ENCODE results near the gene TLE5. TPM values are rescaled to one million over a fixed set of nuclear protein-coding genes. Genes with fewer than 3 reads are reported as not detected.

Gene TLE5
- total and polyA plus RNA-seq, 4 experiments from 2014 or later: 572 to 943 (median 888) TPM

DNA sequence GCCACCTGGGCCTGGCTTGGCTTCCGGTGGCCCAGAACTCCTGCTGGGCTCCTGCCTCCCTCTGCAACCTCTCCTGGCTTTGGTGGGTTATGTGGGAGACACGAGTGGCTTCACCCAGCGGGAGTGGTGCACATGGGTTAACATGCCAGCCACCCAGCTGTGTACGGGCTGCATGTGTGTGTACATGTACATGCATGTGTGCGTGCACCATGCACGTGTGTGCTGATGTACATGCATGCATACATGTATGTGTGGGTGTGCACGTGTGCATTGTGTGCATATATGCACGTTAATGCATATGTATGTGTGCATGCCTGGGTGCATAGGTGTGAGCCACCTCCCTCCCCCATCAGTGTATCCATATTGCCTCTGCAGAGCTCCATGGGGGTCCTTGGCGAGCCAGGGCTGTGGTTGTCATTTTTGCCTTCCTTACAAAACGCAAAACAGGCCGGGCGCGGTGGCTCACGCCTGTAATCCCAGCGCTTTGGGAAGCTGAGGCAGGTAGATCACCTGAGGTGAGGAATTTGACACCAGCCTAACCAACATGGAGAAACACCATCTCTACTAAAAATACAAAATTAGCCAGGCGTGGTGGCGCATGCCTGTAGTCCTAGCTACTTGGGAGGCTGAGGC, 44.3 kb upstream of the TLE5 start:
- Histone ChIP-seq H3K27me3 (ENCODE audit: insufficient read depth, low read length) (no peaks in the 10 kb centered on the region), H3K4me1 (ENCODE audit: insufficient read depth, low read length) (peaks cover 14% of the 10 kb centered on the region), H3K36me3 (ENCODE audit: insufficient read depth, low read length) (no peaks in the 10 kb centered on the region), H3K27ac (ENCODE audit: low read depth, low read length) (no peak overlapping the region), H3K4me3 (ENCODE audit: low read length in 2 of 2) (no peak overlapping the region), H3K9me3 (ENCODE audit: control insufficient read depth in 1 of 2, low read length in 2 of 2) (no peaks in the 10 kb centered on the region)
- peaks cover 0 to 2% of the 10 kb centered on the region in 2 donors for H3K27me3 Mint-ChIP-seq
- H3K36me3 Mint-ChIP-seq: no peaks in the 10 kb centered on the region
- peaks cover 5 to 13% (median 10%) of the 10 kb centered on the region in 4 donors for H3K4me1 Mint-ChIP-seq
- intact Hi-C loops (cut with micrococcal nuclease): loop anchor here (10.0 kb wide), 1 partner anchor 462 kb away; no protein-coding TSS in a partner anchor
- H3K4me3 Mint-ChIP-seq: no peak overlapping the region
- CTCF ChIA-PET (ENCODE audit: partially characterized antibody): interaction anchor here (0.6 to 13.6 kb wide), 9 partner anchors 12 to 1609 kb away, joined by 3 to 375 read pairs (median 6); no protein-coding TSS in a partner anchor
- DNase-seq: no peak
- no peak overlapping the region for H3K27ac Mint-ChIP-seq
- H3K9me3 Mint-ChIP-seq: no peaks in the 10 kb centered on the region
- POLR2A ChIA-PET (ENCODE audit: partially characterized antibody): no interaction called here

DNA sequence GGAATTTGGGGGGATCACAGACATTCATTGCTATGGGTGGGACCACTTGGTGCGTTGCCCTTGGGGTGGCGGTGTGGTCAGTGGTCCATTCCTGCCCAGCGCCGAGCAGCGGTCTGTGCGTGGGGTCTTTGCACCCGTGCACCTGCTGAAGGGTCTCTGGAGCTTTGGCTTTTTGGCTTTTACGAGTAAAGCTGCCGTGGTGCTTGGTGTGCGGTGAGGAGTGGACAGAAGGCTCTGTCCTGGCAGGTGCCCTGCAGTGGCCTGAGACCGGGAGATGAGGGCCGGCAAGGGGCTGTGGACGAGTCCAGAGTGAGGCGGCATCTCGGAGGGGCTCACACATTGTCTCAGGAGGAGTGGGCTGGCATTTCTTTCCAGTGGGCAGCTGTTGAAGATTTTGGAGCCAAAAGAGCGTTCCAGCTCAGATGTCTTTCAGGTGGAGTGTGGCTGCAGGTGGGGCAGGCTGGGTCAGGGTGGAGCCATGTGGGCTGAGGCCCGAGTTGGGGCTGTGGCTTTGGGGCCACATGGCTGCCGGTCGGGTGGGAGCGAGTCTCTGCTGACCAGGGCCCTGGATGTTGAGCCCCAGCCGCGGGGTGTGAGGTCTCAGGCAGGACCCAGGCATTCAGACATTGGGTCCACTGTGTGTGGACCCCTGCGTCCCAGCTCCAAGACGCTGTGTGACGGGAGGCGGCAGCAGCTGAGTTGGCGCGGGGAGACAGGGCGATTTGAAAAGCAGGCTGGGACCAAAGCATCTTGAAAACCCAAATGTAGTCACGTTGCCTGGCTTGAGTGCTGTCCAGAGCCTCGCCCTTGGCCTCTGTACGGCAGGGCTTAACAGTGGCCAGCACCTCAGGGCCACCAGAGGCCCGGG, 43.6 kb upstream of the TLE5 start:
- POLR2A ChIA-PET (ENCODE audit: partially characterized antibody): interaction anchor here (2.8 kb wide), 1 partner anchor 155 kb away, joined by 11 read pairs; no protein-coding TSS in a partner anchor
- intact Hi-C loops (cut with micrococcal nuclease): loop anchor here (10.0 kb wide), 1 partner anchor 461 kb away; no protein-coding TSS in a partner anchor

DNA sequence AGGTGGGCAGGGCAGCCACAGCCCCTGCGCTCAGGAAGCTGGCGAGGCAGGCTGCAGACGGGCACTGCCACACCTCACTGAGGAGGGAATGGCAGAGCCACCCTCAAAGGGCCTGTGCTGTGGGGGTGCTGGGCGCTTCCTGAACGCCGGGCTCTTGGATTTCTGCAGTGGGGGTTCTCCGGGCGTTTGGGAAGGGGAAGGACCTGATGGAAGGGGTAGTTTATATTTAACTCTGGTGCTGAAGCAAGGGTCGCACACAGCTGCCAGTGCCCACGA, 42.4 kb upstream of the TLE5 start:
- Histone ChIP-seq H3K4me1 (ENCODE audit: insufficient read depth, low read length) (peaks cover 15% of the 10 kb centered on the region), H3K4me3 (ENCODE audit: low read length in 2 of 2) (no peak overlapping the region), H3K27me3 (ENCODE audit: insufficient read depth, low read length) (no peaks in the 10 kb centered on the region), H3K27ac (ENCODE audit: low read depth, low read length) (no peak overlapping the region), H3K9me3 (ENCODE audit: control insufficient read depth in 1 of 2, low read length in 2 of 2) (no peaks in the 10 kb centered on the region), H3K36me3 (ENCODE audit: insufficient read depth, low read length) (no peaks in the 10 kb centered on the region)
- CTCF ChIA-PET (ENCODE audit: partially characterized antibody): interaction anchor here (0.8 to 13.6 kb wide), 28 partner anchors 10 to 456 kb away, joined by 3 to 375 read pairs (median 6); partner anchors contain the start of gene ZNF57
- Mint-ChIP-seq H3K4me1 (peaks cover 5 to 16% (median 11%) of the 10 kb centered on the region in 4 donors), H3K4me3 (no peak overlapping the region), H3K9me3 (no peaks in the 10 kb centered on the region), H3K27ac (no peak overlapping the region), H3K36me3 (no peaks in the 10 kb centered on the region), H3K27me3 (peaks cover 0 to 2% of the 10 kb centered on the region in 2 donors)
- POLR2A ChIA-PET (ENCODE audit: partially characterized antibody): interaction anchor here (0.5 to 2.8 kb wide), 4 partner anchors 53 to 1013 kb away, joined by 3 to 11 read pairs (median 8); no protein-coding TSS in a partner anchor
- DNase-seq: no peak
- intact Hi-C loops (cut with micrococcal nuclease): loop anchor here (1.0 to 10.0 kb wide), 8 partner anchors 28 to 460 kb away; partner anchors contain the start of gene TLE5

More for the DNA sequence above, 43.6 kb upstream of the TLE5 start:
- H3K27ac Mint-ChIP-seq: peak overlapping the region in 2 of 7 donors; percentile 16 to 37
- Histone ChIP-seq H3K27ac (ENCODE audit: low read depth, low read length) (no peak overlapping the region), H3K27me3 (ENCODE audit: insufficient read depth, low read length) (no peaks in the 10 kb centered on the region), H3K4me3 (ENCODE audit: low read length in 2 of 2) (no peak overlapping the region), H3K4me1 (ENCODE audit: insufficient read depth, low read length) (peaks cover 14% of the 10 kb centered on the region), H3K9me3 (ENCODE audit: control insufficient read depth in 1 of 2, low read length in 2 of 2) (no peaks in the 10 kb centered on the region), H3K36me3 (ENCODE audit: insufficient read depth, low read length) (no peaks in the 10 kb centered on the region)
- peaks cover 0 to 2% of the 10 kb centered on the region in 2 donors for H3K27me3 Mint-ChIP-seq
- peaks cover 5 to 13% (median 10%) of the 10 kb centered on the region in 4 donors for H3K4me1 Mint-ChIP-seq
- H3K4me3 Mint-ChIP-seq: no peak overlapping the region
- H3K36me3 Mint-ChIP-seq: no peaks in the 10 kb centered on the region
- no peak for DNase-seq
- H3K9me3 Mint-ChIP-seq: no peaks in the 10 kb centered on the region
- CTCF ChIA-PET (ENCODE audit: partially characterized antibody): interaction anchor here (0.9 to 13.6 kb wide), 13 partner anchors 9 to 146 kb away, joined by 3 to 375 read pairs (median 4); no protein-coding TSS in a partner anchor

DNA sequence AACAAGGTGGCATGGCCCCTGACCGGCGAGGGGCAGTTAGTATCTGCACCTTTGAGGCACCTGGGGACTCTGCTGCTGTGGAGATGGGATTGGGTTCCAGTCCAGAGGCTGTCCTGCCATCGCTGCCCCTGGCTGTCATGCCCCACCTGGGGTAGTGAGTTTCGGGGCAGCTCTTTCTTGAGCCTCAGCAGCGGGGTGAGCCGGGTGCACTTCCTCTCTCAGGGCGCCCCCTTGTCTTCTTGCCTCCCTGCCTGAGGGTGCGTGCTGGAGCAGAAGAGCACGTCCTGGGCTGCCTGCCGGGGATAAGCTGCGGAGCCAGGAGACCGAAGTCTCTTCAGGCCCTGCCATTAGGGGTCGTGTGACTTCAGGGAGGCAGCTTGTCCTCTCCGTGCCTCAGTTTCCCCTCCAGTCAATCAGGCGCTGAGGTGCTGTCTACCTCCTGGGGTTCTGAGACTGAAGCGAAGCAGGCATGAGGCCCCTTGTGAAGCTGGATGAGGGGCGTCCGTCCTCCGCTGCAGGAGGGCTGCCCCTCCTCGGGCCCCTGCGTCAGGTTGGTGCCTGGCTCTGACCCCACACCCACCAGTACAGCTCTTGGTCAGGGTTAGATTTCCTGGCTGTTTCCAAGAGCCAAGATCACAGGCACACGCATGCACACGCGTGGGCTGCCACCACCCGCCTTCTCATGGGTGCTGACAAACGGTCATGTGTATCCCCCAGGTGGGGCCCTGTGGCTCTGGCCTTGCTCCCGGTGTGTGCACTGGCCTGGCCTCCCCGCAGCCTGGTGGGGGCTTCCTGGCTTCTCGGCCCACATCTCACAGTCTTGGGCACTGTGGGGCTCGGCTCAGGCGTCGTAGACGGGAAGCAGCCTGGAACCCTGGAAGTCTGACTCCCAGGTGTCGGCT, 40.2 kb upstream of the TLE5 start:
- H3K27ac ChIP-seq (ENCODE audit: low read depth, low read length): no peak overlapping the region
- H3K4me1 ChIP-seq (ENCODE audit: insufficient read depth, low read length): peaks cover 25% of the 10 kb centered on the region
- H3K4me3 ChIP-seq (ENCODE audit: low read length in 2 of 2): no peak overlapping the region
- no peak for DNase-seq
- Mint-ChIP-seq H3K4me3 (peak overlapping the region in 1 of 8 donors; percentile 25), H3K4me1 (peaks cover 6 to 21% (median 14%) of the 10 kb centered on the region in 4 donors), H3K27me3 (peaks cover 5 to 7% of the 10 kb centered on the region in 2 donors), H3K9me3 (no peaks in the 10 kb centered on the region), H3K36me3 (no peaks in the 10 kb centered on the region), H3K27ac (peak overlapping the region in 1 of 7 donors; percentile 15)
- ChIA-PET POLR2A (ENCODE audit: partially characterized antibody) (interaction anchor here (1.1 kb wide), 1 partner anchor 77 kb away, joined by 3 read pairs; the partner anchor contains the start of gene S1PR4), CTCF (ENCODE audit: partially characterized antibody) (interaction anchor here (1.9 to 13.6 kb wide), 4 partner anchors 19 to 143 kb away, joined by 10 to 375 read pairs (median 66); no protein-coding TSS in a partner anchor)
- intact Hi-C loops (cut with micrococcal nuclease): loop anchor here (5.0 to 10.0 kb wide), 3 partner anchors 40 to 458 kb away; partner anchors contain the start of gene TLE5
- H3K27me3 ChIP-seq (ENCODE audit: insufficient read depth, low read length): no peaks in the 10 kb centered on the region
- H3K36me3 ChIP-seq (ENCODE audit: insufficient read depth, low read length): no peaks in the 10 kb centered on the region
- H3K9me3 ChIP-seq (ENCODE audit: control insufficient read depth in 1 of 2, low read length in 2 of 2): no peaks in the 10 kb centered on the region

DNA sequence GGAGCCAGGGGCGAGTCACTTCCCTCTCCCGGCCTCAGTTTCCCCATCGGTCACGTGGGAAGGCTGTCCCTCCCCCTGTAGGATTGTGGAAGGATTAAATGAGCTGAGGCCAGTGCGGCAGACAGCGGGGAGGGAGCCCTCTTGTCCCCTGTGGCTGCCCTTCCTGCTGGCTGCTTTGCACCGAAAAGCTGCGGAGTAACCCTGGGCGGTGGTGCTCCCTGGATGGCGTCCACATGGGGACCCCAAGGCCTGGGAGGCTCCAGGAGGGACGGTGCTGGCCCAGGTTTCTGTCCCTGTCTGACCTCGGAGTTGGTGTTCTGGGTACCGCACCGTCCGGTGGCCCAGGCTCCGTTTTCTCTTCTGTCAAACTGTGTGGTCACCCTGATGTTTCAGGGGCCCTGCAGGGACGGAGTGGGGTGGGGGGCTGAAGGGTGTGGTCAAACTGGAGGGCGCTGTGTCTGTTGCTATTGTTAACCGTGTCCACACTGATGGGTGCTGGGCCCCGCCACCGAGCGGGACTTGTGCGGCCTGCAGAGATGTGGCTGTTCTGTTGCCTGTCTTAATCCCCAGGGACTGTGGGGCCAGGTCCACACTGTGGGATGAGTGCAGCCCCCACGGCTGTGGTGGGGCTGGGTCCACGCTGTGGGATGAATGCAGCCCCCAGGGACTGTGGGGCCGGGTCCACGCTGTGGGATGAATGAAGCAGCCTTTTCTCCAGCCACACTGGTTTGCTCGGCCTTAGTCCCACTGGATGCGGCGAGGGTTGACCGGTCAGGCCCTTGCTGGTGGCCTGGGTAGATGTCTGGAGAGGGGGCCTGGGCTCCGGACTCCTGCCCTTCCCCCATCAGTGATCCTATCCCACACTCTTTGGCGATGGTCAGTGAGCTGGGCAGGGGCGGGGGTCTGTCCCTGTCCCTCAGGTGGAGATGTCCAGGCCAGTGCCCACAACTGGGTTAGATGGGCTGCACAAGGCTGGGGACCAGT, 38.7 kb upstream of the TLE5 start:
- Histone ChIP-seq H3K4me3 (ENCODE audit: low read length in 2 of 2) (no peak overlapping the region), H3K9me3 (ENCODE audit: control insufficient read depth in 1 of 2, low read length in 2 of 2) (no peaks in the 10 kb centered on the region), H3K36me3 (ENCODE audit: insufficient read depth, low read length) (no peaks in the 10 kb centered on the region), H3K4me1 (ENCODE audit: insufficient read depth, low read length) (peaks cover 29% of the 10 kb centered on the region), H3K27me3 (ENCODE audit: insufficient read depth, low read length) (no peaks in the 10 kb centered on the region), H3K27ac (ENCODE audit: low read depth, low read length) (no peak overlapping the region)
- no peak for DNase-seq
- Mint-ChIP-seq H3K4me1 (peaks cover 9 to 26% (median 19%) of the 10 kb centered on the region in 4 donors), H3K27me3 (peaks cover 5 to 9% of the 10 kb centered on the region in 2 donors), H3K9me3 (no peaks in the 10 kb centered on the region), H3K36me3 (no peaks in the 10 kb centered on the region), H3K27ac (no peak overlapping the region), H3K4me3 (peak overlapping the region in 1 of 8 donors; percentile 20)
- CTCF ChIA-PET (ENCODE audit: partially characterized antibody): interaction anchor here (0.6 to 13.6 kb wide), 6 partner anchors 15 to 141 kb away, joined by 3 to 375 read pairs (median 4); no protein-coding TSS in a partner anchor
- POLR2A ChIA-PET (ENCODE audit: partially characterized antibody): no interaction called here
- intact Hi-C loops (cut with micrococcal nuclease): loop anchor here (5.0 to 10.0 kb wide), 3 partner anchors 39 to 456 kb away; partner anchors contain the start of gene TLE5

All from CD4-positive, alpha-beta memory T cell (primary cell).